ENCODE measurements around the gene SLC2A11.
"Not testable (repeated sequence)": the region's sequence is repeated elsewhere in the genome, so short reads cannot be mapped to it uniquely, and the experiment has no call there.

The SLC2A11 gene

GRCh38 chr22:23891726-23892125 lies 34.1 kb downstream of the SLC2A11 start:
- DNase-seq (ENCODE audit: low spot score): no peak

GRCh38 chr22:23892130-23892529 lies 34.5 kb downstream of the SLC2A11 start:
- DNase-seq (ENCODE audit: low spot score): no peak

- no peak for DNase-seq (ENCODE audit: low spot score)
These were observed 35.0 kb downstream of the SLC2A11 start for GRCh38 chr22:23892706-23893105.

GRCh38 chr22:23893121-23893944 lies 35.7 kb downstream of the SLC2A11 start:
- DNase-seq (ENCODE audit: low spot score): no peak

- peak; percentile 96 for DNase-seq (ENCODE audit: low spot score)
These were observed 36.5 kb downstream of the SLC2A11 start, which contains the start of gene MIF for GRCh38 chr22:23893945-23894709. Gene MIF (plus strand): TSS chr22:23894383. CDS start chr22:23894475, 92 bp downstream.

GRCh38 chr22:23894710-23895598 lies 37.3 kb downstream of the SLC2A11 start:
- DNase-seq (ENCODE audit: low spot score): peak; percentile 62

- no peak for DNase-seq (ENCODE audit: low spot score)
These were observed 38.0 kb downstream of the SLC2A11 start for GRCh38 chr22:23895599-23896144.

GRCh38 chr22:23896166-23896522 lies 38.5 kb downstream of the SLC2A11 start:
- no peak for DNase-seq (ENCODE audit: low spot score)

- no peak for DNase-seq (ENCODE audit: low spot score)
These were observed 39.0 kb downstream of the SLC2A11 start for GRCh38 chr22:23896523-23897186.

- no peak for DNase-seq (ENCODE audit: low spot score)
These were observed 39.6 kb downstream of the SLC2A11 start for GRCh38 chr22:23897320-23897719.

GRCh38 chr22:23898006-23898974 lies 40.6 kb downstream of the SLC2A11 start:
- no peak for DNase-seq (ENCODE audit: low spot score)

- DNase-seq (ENCODE audit: low spot score): no peak
These were observed 41.5 kb downstream of the SLC2A11 start for GRCh38 chr22:23899042-23899745.

GRCh38 chr22:23900227-23900626 lies 42.6 kb downstream of the SLC2A11 start:
- not testable (repeated sequence) for DNase-seq (ENCODE audit: low spot score)

GRCh38 chr22:23901600-23901999 lies 43.9 kb downstream of the SLC2A11 start:
- DNase-seq (ENCODE audit: low spot score): no peak

GRCh38 chr22:23903328-23903971 lies 45.8 kb downstream of the SLC2A11 start:
- no peak for DNase-seq (ENCODE audit: low spot score)

GRCh38 chr22:23904573-23905254 lies 47.0 kb downstream of the SLC2A11 start:
- DNase-seq (ENCODE audit: low spot score): peak; percentile 22

GRCh38 chr22:23906641-23907040 lies 49.0 kb downstream of the SLC2A11 start:
- DNase-seq (ENCODE audit: low spot score): no peak

GRCh38 chr22:23907423-23907822 lies 49.7 kb downstream of the SLC2A11 start:
- not testable (repeated sequence) for DNase-seq (ENCODE audit: low spot score)
